Sigmoid colon (tissue), 4 donors: ENCODE results near the gene MS4A5.

Source experiments
- EP300 ChIP-seq, 4 donors: sonication (generic); formaldehyde crosslinking; IDR thresholded peaks; one replicate each; pipeline ENCODE4 v1.6.1; 2017; ENCODE audit warnings: antibody characterized with exemption in 4 of 4
- TF ChIP-seq, protein P1 (sequence below), 4 experiments: fragments of 450-650 bp in 3 of 4; fragments of 200-600 bp in 1 of 4; IDR thresholded peaks; one replicate each; pipeline ENCODE4 v1.5.1; 2016 to 2019; ENCODE audit warnings: antibody characterized with exemption in 4 of 4, mild to moderate bottlenecking in 3 of 4, moderate library complexity in 2 of 4

DNA sequence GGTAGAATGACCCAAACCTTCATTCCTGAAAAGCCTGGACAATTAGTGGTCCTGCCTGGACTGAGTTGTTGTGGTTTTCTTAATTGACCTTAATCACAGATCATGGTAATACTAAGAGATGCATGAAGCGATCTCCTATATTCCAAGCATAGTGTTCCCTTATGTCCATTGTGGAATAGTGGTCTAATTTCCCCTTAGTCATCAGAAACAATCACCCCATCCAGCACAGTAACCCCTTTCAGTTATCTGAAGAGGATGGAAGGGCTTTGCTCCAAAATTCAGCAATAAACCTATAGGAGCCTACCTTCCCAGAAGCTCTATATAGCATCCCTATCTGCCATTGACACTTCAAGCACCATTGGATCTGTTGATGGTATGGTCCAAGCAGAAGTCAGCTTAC is 6.8 kb upstream of the MS4A5 start:
- TF ChIP-seq, protein P1, sequence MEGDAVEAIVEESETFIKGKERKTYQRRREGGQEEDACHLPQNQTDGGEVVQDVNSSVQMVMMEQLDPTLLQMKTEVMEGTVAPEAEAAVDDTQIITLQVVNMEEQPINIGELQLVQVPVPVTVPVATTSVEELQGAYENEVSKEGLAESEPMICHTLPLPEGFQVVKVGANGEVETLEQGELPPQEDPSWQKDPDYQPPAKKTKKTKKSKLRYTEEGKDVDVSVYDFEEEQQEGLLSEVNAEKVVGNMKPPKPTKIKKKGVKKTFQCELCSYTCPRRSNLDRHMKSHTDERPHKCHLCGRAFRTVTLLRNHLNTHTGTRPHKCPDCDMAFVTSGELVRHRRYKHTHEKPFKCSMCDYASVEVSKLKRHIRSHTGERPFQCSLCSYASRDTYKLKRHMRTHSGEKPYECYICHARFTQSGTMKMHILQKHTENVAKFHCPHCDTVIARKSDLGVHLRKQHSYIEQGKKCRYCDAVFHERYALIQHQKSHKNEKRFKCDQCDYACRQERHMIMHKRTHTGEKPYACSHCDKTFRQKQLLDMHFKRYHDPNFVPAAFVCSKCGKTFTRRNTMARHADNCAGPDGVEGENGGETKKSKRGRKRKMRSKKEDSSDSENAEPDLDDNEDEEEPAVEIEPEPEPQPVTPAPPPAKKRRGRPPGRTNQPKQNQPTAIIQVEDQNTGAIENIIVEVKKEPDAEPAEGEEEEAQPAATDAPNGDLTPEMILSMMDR (IDR thresholded peaks at IDR 0.05), result no peak
- no peak for TF ChIP-seq EP300 (IDR thresholded peaks at IDR 0.05)
